AG09319 (cell line): Measurements from ENCODE around the gene KCTD6.
A peak's percentile ranks its signal among the peaks of the same experiment; 100 is the strongest.

Experiments used
- DNase-seq: peaks from one replicate; pipeline ENCODE4 v3.0.0-alpha.2; 2010; ENCODE audit warnings: low read depth; ENCODE audit errors: extremely low read depth
- CTCF ChIP-seq: IDR thresholded peaks from 2 replicates; pipeline ENCODE4 v1.5.1; 2011; ENCODE audit warnings: low read depth, mild to moderate bottlenecking, inconsistent platforms, low read length, moderate library complexity

The KCTD6 gene

GRCh38 chr3:58466899-58467563 is 24.9 kb upstream of the KCTD6 start:
- DNase-seq, result no peak
- TF ChIP-seq CTCF, result no peak

- no peak for DNase-seq
- TF ChIP-seq CTCF, result no peak
Observed at GRCh38 chr3:58469096-58469495, 22.8 kb upstream of the KCTD6 start.

GRCh38 chr3:58470363-58471024 is 21.4 kb upstream of the KCTD6 start:
- TF ChIP-seq CTCF, result no peak
- DNase-seq, result no peak

- no peak for TF ChIP-seq CTCF
- DNase-seq, result peak; percentile 57
Observed at GRCh38 chr3:58471025-58471887, 20.6 kb upstream of the KCTD6 start.

- TF ChIP-seq CTCF, result no peak
- no peak for DNase-seq
Observed at GRCh38 chr3:58473275-58473674, 18.6 kb upstream of the KCTD6 start.

- no peak for DNase-seq
- no peak for TF ChIP-seq CTCF
Observed at GRCh38 chr3:58474348-58474911, 17.5 kb upstream of the KCTD6 start.
